SU-DHL-6 (cell line): ENCODE results near the gene PIGB.

Experiments used
- CTCF ChIP-seq: fragments of 200-600 bp; sonication (generic); IDR thresholded peaks from one replicate; pipeline ENCODE4 v1.5.1; 2017; ENCODE audit warnings: antibody characterized with exemption, mild to moderate bottlenecking, low read length, moderate library complexity; ENCODE audit not compliant: insufficient read depth, poor library complexity, severe bottlenecking
- EZH2phosphoT487 ChIP-seq: fragments of 200-600 bp; sonication (generic), shearing (Covaris generic); conservative IDR thresholded peaks from 2 replicates; pipeline ENCODE4 v1.6.1; 2018; ENCODE audit warnings: mild to moderate bottlenecking, antibody characterized with exemption, low read length, moderate library complexity, mixed read lengths

GRCh38 chr15:55403531-55403930 lies 84.5 kb downstream of the PIGB start:
- TF ChIP-seq CTCF = no peak
- no peak for TF ChIP-seq EZH2phosphoT487
